Measurements from ENCODE around the gene MEIKIN.

MEIKIN gene

GRCh38 chr5:131945551-131946168 lies at the start of gene MEIKIN:
Gene MEIKIN (minus strand): TSS chr5:131945663. CDS start chr5:131945505, 158 bp downstream.
- no peak for DNase-seq

GRCh38 chr5:131994533-131995226 lies 49.2 kb upstream of the MEIKIN start:
- no peak for DNase-seq

GRCh38 chr5:131994090-131994489 lies 48.6 kb upstream of the MEIKIN start:
- DNase-seq: no peak

- DNase-seq: no peak
Observed at GRCh38 chr5:131993676-131994075, 48.2 kb upstream of the MEIKIN start.

- no peak for DNase-seq
Observed at GRCh38 chr5:131992370-131992769, 46.9 kb upstream of the MEIKIN start.

GRCh38 chr5:131991593-131992324 lies 46.3 kb upstream of the MEIKIN start:
- DNase-seq: no peak

GRCh38 chr5:131990716-131991115 lies 45.3 kb upstream of the MEIKIN start:
- no peak for DNase-seq

GRCh38 chr5:131988601-131989000 lies 43.1 kb upstream of the MEIKIN start:
- no peak for DNase-seq

- no peak for DNase-seq
Observed at GRCh38 chr5:131987251-131987650, 41.8 kb upstream of the MEIKIN start.

GRCh38 chr5:131986161-131986912 lies 40.9 kb upstream of the MEIKIN start:
- DNase-seq: no peak

- no peak for DNase-seq
Observed at GRCh38 chr5:131984956-131985665, 39.6 kb upstream of the MEIKIN start.

GRCh38 chr5:131983244-131983771 lies 37.8 kb upstream of the MEIKIN start:
- DNase-seq: no peak

GRCh38 chr5:131981516-131981915 lies 36.1 kb upstream of the MEIKIN start:
- no peak for DNase-seq

- no peak for DNase-seq
Observed at GRCh38 chr5:131980696-131981095, 35.2 kb upstream of the MEIKIN start.

- no peak for DNase-seq
Observed at GRCh38 chr5:131979816-131980215, 34.4 kb upstream of the MEIKIN start.

GRCh38 chr5:131977212-131977604 lies 31.7 kb upstream of the MEIKIN start:
- no peak for DNase-seq

- DNase-seq: no peak
Observed at GRCh38 chr5:131976414-131977211, 31.1 kb upstream of the MEIKIN start.

GRCh38 chr5:131974956-131975726 lies 29.7 kb upstream of the MEIKIN start:
- no peak for DNase-seq

GRCh38 chr5:131974622-131974955 lies 29.1 kb upstream of the MEIKIN start:
- no peak for DNase-seq

GRCh38 chr5:131974016-131974415 lies 28.6 kb upstream of the MEIKIN start:
- no peak for DNase-seq
